Esophagus (tissue), 2 donors: ENCODE data around the gene BAIAP3. TPM values are rescaled to one million over a fixed set of nuclear protein-coding genes. Genes with fewer than 3 reads are reported as not detected.

ENCODE experiments used
- H3K27ac ChIP-seq, 2 donors: one replicate each; pipeline ENCODE4 v1.5.1; 2013; ENCODE audit warnings: low read depth in 2 of 2, mild to moderate bottlenecking in 2 of 2, inconsistent platforms in 1 of 2, low read length in 1 of 2, moderate library complexity in 1 of 2
- H3K27me3 ChIP-seq, 2 donors: one replicate each; pipeline ENCODE4 v1.6.1; 2013; ENCODE audit warnings: low read length in 2 of 2, control low read depth in 1 of 2, mild to moderate bottlenecking in 1 of 2; ENCODE audit not compliant: insufficient read depth in 2 of 2, control insufficient read depth in 1 of 2
- H3K36me3 ChIP-seq, 2 donors: one replicate each; pipeline ENCODE4 v1.6.1; 2013; ENCODE audit warnings: low read length in 1 of 2; ENCODE audit not compliant: control insufficient read depth in 2 of 2, insufficient read depth in 2 of 2
- H3K4me1 ChIP-seq, 2 donors: one replicate each; pipeline ENCODE4 v1.6.1; 2013; ENCODE audit warnings: low read length in 1 of 2; ENCODE audit not compliant: control insufficient read depth in 2 of 2, insufficient read depth in 2 of 2
- H3K4me3 ChIP-seq, 2 donors: one replicate each; pipeline ENCODE4 v1.5.1; 2013; ENCODE audit warnings: low read length in 2 of 2, mild to moderate bottlenecking in 2 of 2, low read depth in 1 of 2, moderate library complexity in 1 of 2
- H3K9me3 ChIP-seq, 2 donors: one replicate each; pipeline ENCODE4 v1.6.1; 2013; ENCODE audit warnings: mild to moderate bottlenecking in 2 of 2, low read depth in 1 of 2, low read length in 1 of 2, moderate library complexity in 1 of 2; ENCODE audit not compliant: control insufficient read depth in 2 of 2, insufficient read depth in 1 of 2
- WGBS, 2 donors: extraction: QIAGEN DNeasy Blood & Tissue Kit; methylation state at CpG; one replicate each; pipeline ENCODE4 v1.1.7; 2013; 5-methylcytosine and 5-hydroxymethylcytosine counted together
- polyA plus RNA-seq, 2 donors: library from polyadenylated mRNA; stranded (reverse); fragments of 200-250 nt; gene quantifications; one replicate each; pipeline ENCODE4 v1.2.3, GENCODE V29; 2013
- donor health status: healthy with polysubstance abuse.
- donor health status: Bipolar disorder and iron deficiency.

The BAIAP3 gene
- polyA plus RNA-seq, 2 donors, result 1.2 to 2.7 TPM

GRCh38 chr16:1344499-1344898, 11.1 kb downstream of the BAIAP3 start:
- no peak overlapping the region for H3K4me3 ChIP-seq
- WGBS, 2 donors, result 83 to 86% methylated on average over 14 of the region's 14 CpGs
- H3K4me1 ChIP-seq, result peaks cover 6 to 20% of the 10 kb centered on the region in 2 donors
- no peaks in the 10 kb centered on the region for H3K27me3 ChIP-seq
- H3K36me3 ChIP-seq, result peaks cover 0 to 12% of the 10 kb centered on the region in 2 donors
- no peak overlapping the region for H3K27ac ChIP-seq
- no peaks in the 10 kb centered on the region for H3K9me3 ChIP-seq

GRCh38 chr16:1345087-1345486, 11.6 kb downstream of the BAIAP3 start:
- Histone ChIP-seq H3K9me3 (no peaks in the 10 kb centered on the region), H3K4me1 (peaks cover 6 to 20% of the 10 kb centered on the region in 2 donors), H3K4me3 (no peak overlapping the region), H3K27ac (no peak overlapping the region), H3K27me3 (no peaks in the 10 kb centered on the region), H3K36me3 (peaks cover 0 to 17% of the 10 kb centered on the region in 2 donors)
- 73 to 80% methylated on average over 9 to 11 of the region's 11 CpGs for WGBS, 2 donors

- no peak overlapping the region for H3K4me3 ChIP-seq
- H3K4me1 ChIP-seq, result peaks cover 6 to 24% of the 10 kb centered on the region in 2 donors
- H3K27me3 ChIP-seq, result no peaks in the 10 kb centered on the region
- WGBS, 2 donors, result 74 to 75% methylated on average over 25 to 31 of the region's 31 CpGs
- H3K36me3 ChIP-seq, result peaks cover 0 to 17% of the 10 kb centered on the region in 2 donors
- H3K27ac ChIP-seq, result no peak overlapping the region
- H3K9me3 ChIP-seq, result no peaks in the 10 kb centered on the region
Measured at GRCh38 chr16:1345651-1346421, 12.4 kb downstream of the BAIAP3 start.

- H3K4me1 ChIP-seq, result peaks cover 6 to 27% of the 10 kb centered on the region in 2 donors
Measured at GRCh38 chr16:1346422-1347285, 13.2 kb downstream of the BAIAP3 start.

GRCh38 chr16:1347286-1347855, 13.9 kb downstream of the BAIAP3 start:
- H3K36me3 ChIP-seq, result peaks cover 0 to 17% of the 10 kb centered on the region in 2 donors
- no peaks in the 10 kb centered on the region for H3K9me3 ChIP-seq
- no peaks in the 10 kb centered on the region for H3K27me3 ChIP-seq
- WGBS, 2 donors, result 56 to 68% methylated on average over 31 of the region's 31 CpGs
- peak overlapping the region in 1 of 2 donors; percentile 11 for H3K27ac ChIP-seq
- peaks cover 2 to 26% of the 10 kb centered on the region in 2 donors for H3K4me1 ChIP-seq
- H3K4me3 ChIP-seq, result no peak overlapping the region

More at GRCh38 chr16:1346422-1347285, 13.2 kb downstream of the BAIAP3 start:
- Histone ChIP-seq H3K4me3 (no peak overlapping the region), H3K27me3 (no peaks in the 10 kb centered on the region), H3K9me3 (no peaks in the 10 kb centered on the region), H3K27ac (no peak overlapping the region), H3K36me3 (peaks cover 0 to 17% of the 10 kb centered on the region in 2 donors)
- 61 to 67% methylated on average over 34 of the region's 34 CpGs for WGBS, 2 donors

GRCh38 chr16:1347962-1348361, 14.5 kb downstream of the BAIAP3 start:
- WGBS, 2 donors, result 72 to 82% methylated on average over 29 of the region's 29 CpGs
- H3K36me3 ChIP-seq, result peaks cover 0 to 17% of the 10 kb centered on the region in 2 donors
- no peaks in the 10 kb centered on the region for H3K9me3 ChIP-seq
- H3K27ac ChIP-seq, result peak overlapping the region in 1 of 2 donors; percentile 11
- no peak overlapping the region for H3K4me3 ChIP-seq
- H3K27me3 ChIP-seq, result no peaks in the 10 kb centered on the region
- peaks cover 2 to 25% of the 10 kb centered on the region in 2 donors for H3K4me1 ChIP-seq

GRCh38 chr16:1348441-1348840, 15.0 kb downstream of the BAIAP3 start:
- Histone ChIP-seq H3K4me1 (peaks cover under 1 to 22% of the 10 kb centered on the region in 2 donors), H3K27me3 (no peaks in the 10 kb centered on the region), H3K4me3 (no peak overlapping the region), H3K27ac (no peak overlapping the region), H3K9me3 (no peaks in the 10 kb centered on the region), H3K36me3 (peaks cover 0 to 17% of the 10 kb centered on the region in 2 donors)
- 91 to 93% methylated on average over 15 of the region's 15 CpGs for WGBS, 2 donors

GRCh38 chr16:1348926-1349325, 15.5 kb downstream of the BAIAP3 start:
- H3K27ac ChIP-seq, result no peak overlapping the region
- no peak overlapping the region for H3K4me3 ChIP-seq
- H3K27me3 ChIP-seq, result no peaks in the 10 kb centered on the region
- peaks cover 0 to 17% of the 10 kb centered on the region in 2 donors for H3K36me3 ChIP-seq
- WGBS, 2 donors, result 80 to 82% methylated on average over 14 of the region's 14 CpGs
- H3K4me1 ChIP-seq, result peaks cover 0 to 22% of the 10 kb centered on the region in 2 donors
- H3K9me3 ChIP-seq, result no peaks in the 10 kb centered on the region

- H3K27me3 ChIP-seq, result no peaks in the 10 kb centered on the region
- no peaks in the 10 kb centered on the region for H3K9me3 ChIP-seq
- no peak overlapping the region for H3K4me3 ChIP-seq
- peaks cover 0 to 22% of the 10 kb centered on the region in 2 donors for H3K4me1 ChIP-seq
- no peak overlapping the region for H3K27ac ChIP-seq
- peaks cover 0 to 17% of the 10 kb centered on the region in 2 donors for H3K36me3 ChIP-seq
- WGBS, 2 donors, result 85 to 89% methylated on average over 16 of the region's 16 CpGs
Measured at GRCh38 chr16:1349351-1349750, 15.9 kb downstream of the BAIAP3 start.
